Mesothelial cell of epicardium (in vitro differentiated cells): ENCODE results near the gene CACNG7. TPM values are rescaled to one million over a fixed set of nuclear protein-coding genes. Genes with fewer than 3 reads are reported as not detected.

Experiments used
- DNase-seq, 2 experiments: peaks; one replicate each; pipeline ENCODE4 v3.0.0; 2021; ENCODE audit warnings: low spot score in 2 of 2; ENCODE audit not compliant: unreplicated experiment in 2 of 2
- H3K27ac Mint-ChIP-seq: 2 replicates; pipeline ENCODE4 v1.8.0; 2021; ENCODE audit warnings: mixed read lengths
- H3K27me3 Mint-ChIP-seq: 2 replicates; pipeline ENCODE4 v1.8.0; 2021; ENCODE audit warnings: low read depth, mixed read lengths
- H3K36me3 Mint-ChIP-seq: 2 replicates; pipeline ENCODE4 v1.8.0; 2021; ENCODE audit warnings: mixed read lengths
- H3K4me1 Mint-ChIP-seq: 2 replicates; pipeline ENCODE4 v1.8.0; 2021; ENCODE audit warnings: mixed read lengths
- H3K4me3 Mint-ChIP-seq: 2 replicates; pipeline ENCODE4 v1.8.0; 2021; ENCODE audit warnings: mild to moderate bottlenecking, moderate library complexity, mixed read lengths
- H3K9me3 Mint-ChIP-seq: 2 replicates; pipeline ENCODE4 v1.8.0; 2021; ENCODE audit warnings: mixed read lengths
- CTCF ChIP-seq: fragments of 200-600 bp; sonication (generic); IDR thresholded peaks from one replicate; pipeline ENCODE4 v1.5.0; 2021; ENCODE audit warnings: antibody characterized with exemption; ENCODE audit not compliant: unreplicated experiment
- total RNA-seq: library from RNA; stranded (reverse); gene quantifications from 3 replicates; pipeline ENCODE4 v1.2.1, GENCODE V29; 2021

Gene CACNG7
- total RNA-seq, 1 donor from 2014 or later: 0.76 TPM

- H3K27me3 Mint-ChIP-seq: peaks cover 22% of the 10 kb centered on the region
- no peak for TF ChIP-seq CTCF
- H3K9me3 Mint-ChIP-seq: no peaks in the 10 kb centered on the region
- no peak overlapping the region for H3K4me3 Mint-ChIP-seq
- peaks cover 20% of the 10 kb centered on the region for H3K4me1 Mint-ChIP-seq
- no peaks in the 10 kb centered on the region for H3K36me3 Mint-ChIP-seq
- no peak overlapping the region for H3K27ac Mint-ChIP-seq
- DNase-seq: no peak
Measured at GRCh38 chr19:53983457-53984289, 74.6 kb downstream of the CACNG7 start.

GRCh38 chr19:53985863-53986262, 76.8 kb downstream of the CACNG7 start:
- DNase-seq: no peak
- no peak for TF ChIP-seq CTCF
- H3K36me3 Mint-ChIP-seq: no peaks in the 10 kb centered on the region
- H3K27me3 Mint-ChIP-seq: peaks cover 7% of the 10 kb centered on the region
- no peak overlapping the region for H3K4me3 Mint-ChIP-seq
- peaks cover 11% of the 10 kb centered on the region for H3K4me1 Mint-ChIP-seq
- no peak overlapping the region for H3K27ac Mint-ChIP-seq
- no peaks in the 10 kb centered on the region for H3K9me3 Mint-ChIP-seq

GRCh38 chr19:53988981-53989380, 79.9 kb downstream of the CACNG7 start:
- H3K27ac Mint-ChIP-seq: no peak overlapping the region
- H3K36me3 Mint-ChIP-seq: no peaks in the 10 kb centered on the region
- no peak for TF ChIP-seq CTCF

GRCh38 chr19:53989600-53990533, 80.8 kb downstream of the CACNG7 start:
- no peak for DNase-seq
- TF ChIP-seq CTCF: no peak
- peaks cover 10% of the 10 kb centered on the region for H3K4me1 Mint-ChIP-seq
- H3K9me3 Mint-ChIP-seq: no peaks in the 10 kb centered on the region
- H3K4me3 Mint-ChIP-seq: peak overlapping the region; percentile 30
- H3K36me3 Mint-ChIP-seq: no peaks in the 10 kb centered on the region
- no peak overlapping the region for H3K27ac Mint-ChIP-seq
- H3K27me3 Mint-ChIP-seq: peaks cover 13% of the 10 kb centered on the region

More at GRCh38 chr19:53988981-53989380, 79.9 kb downstream of the CACNG7 start:
- DNase-seq: no peak
- Mint-ChIP-seq H3K9me3 (no peaks in the 10 kb centered on the region), H3K4me1 (peaks cover 10% of the 10 kb centered on the region), H3K27me3 (peaks cover 9% of the 10 kb centered on the region), H3K4me3 (no peak overlapping the region)

DNA sequence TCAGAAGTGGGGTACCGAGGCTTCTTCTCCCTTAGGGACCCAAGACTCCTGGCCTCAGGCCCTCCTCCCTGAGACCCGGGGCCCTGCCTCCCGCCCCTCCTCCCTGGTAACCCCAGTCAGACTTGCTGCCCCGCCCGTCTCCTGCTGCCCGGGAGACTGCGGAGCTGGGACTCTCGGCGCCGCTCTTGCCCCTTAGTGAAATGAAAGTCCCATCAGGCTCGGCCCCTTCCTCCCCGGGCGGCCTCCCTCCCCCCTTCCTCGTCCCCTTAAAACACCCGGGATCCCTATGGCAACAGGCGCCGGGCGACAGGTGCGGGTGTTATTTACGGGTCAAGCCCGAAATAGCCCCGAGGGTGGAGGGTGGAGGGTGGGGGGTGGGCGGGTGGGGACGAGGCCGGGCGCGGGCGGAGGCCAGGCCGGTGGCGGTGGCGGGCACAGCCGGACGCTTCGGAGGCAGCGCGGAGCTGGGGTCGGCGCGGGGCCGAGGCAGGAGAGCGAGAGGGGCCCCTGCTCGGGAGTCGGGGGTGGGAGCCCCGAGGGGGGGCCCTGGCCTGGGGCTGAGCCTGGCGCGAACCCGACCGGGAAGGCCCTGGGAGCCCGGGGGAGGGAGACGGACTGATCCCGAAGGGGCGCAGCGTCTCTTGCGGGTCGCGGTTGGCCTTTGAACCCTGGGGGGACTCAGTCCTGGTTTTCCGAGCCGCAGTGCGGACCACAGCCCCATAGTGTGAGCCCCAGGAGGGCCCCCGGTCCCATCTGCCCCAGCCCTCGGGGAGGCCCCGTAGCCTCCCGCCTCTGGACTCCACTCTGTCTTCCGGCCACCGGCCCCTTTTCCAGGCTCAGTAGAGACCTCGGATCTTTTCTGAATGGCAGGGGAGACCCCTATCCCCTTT, 82.4 kb downstream of the CACNG7 start, which contains the start of gene CACNG6:
Gene CACNG6 (plus strand): TSS at position 414 of the 890 bp plus-strand sequence. CDS start 1,241 bp downstream, outside the sequence.
- no peak for TF ChIP-seq CTCF
- Mint-ChIP-seq H3K27me3 (peaks cover 20% of the 10 kb centered on the region), H3K27ac (peak within 1 kb of the TSS; percentile 62), H3K4me3 (peak within 1 kb of the TSS; percentile 64), H3K9me3 (no peaks in the 10 kb centered on the region), H3K4me1 (peaks cover 10% of the 10 kb centered on the region), H3K36me3 (no peaks in the 10 kb centered on the region)
- DNase-seq: no peak
